ENCODE results near the gene PBLD. TPM values are rescaled to one million over a fixed set of nuclear protein-coding genes. Genes with fewer than 3 reads are reported as not detected.

The PBLD gene
- total RNA-seq, 1 donor from 2014 or later, result 6.9 TPM

- TF ChIP-seq CTCF (conservative IDR thresholded peaks at IDR 0.05), result no peak
- Mint-ChIP-seq H3K9me3 (no peaks in the 10 kb centered on the region), H3K4me3 (no peak overlapping the region), H3K36me3 (no peaks in the 10 kb centered on the region), H3K4me1 (ENCODE audit: unreplicated experiment) (no peaks in the 10 kb centered on the region), H3K27me3 (no peaks in the 10 kb centered on the region), H3K27ac (no peak overlapping the region)
- DNase-seq (ENCODE audit: extremely low spot score, unreplicated experiment), result no peak
These were observed 90.7 kb downstream of the PBLD start for GRCh38 chr10:68242051-68242450.

DNA sequence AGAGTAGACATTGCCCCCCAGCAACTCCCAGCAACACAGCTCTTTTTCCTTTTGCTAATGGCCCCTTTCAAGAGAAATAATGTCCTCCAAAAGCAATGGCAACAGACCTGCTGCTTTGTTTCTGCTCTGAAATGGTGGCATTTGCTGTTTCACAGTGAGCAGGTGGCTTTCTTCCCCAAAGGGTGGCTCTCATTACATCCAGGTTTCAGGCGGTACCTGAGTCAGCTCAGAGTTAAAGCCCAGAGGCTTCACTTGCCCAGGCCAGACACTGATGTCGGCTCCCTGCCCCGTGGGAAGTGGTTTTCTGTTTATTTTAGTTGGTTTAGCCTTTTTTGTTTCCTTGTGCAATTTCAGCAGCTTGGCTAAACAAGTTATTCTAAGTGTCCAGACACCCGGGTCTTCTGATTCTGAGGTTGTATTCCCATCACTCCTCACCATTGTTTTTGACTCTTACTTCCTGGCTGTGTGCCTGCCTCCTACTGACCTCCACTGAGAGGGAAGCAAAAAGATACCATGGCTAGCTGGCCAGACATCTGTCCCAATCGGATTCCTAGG lies 93.1 kb downstream of the PBLD start:
- Mint-ChIP-seq H3K9me3 (no peaks in the 10 kb centered on the region), H3K27ac (no peak overlapping the region), H3K4me3 (no peak overlapping the region), H3K27me3 (no peaks in the 10 kb centered on the region), H3K4me1 (ENCODE audit: unreplicated experiment) (no peaks in the 10 kb centered on the region), H3K36me3 (no peaks in the 10 kb centered on the region)
- no peak for TF ChIP-seq CTCF (conservative IDR thresholded peaks at IDR 0.05)
- DNase-seq (ENCODE audit: extremely low spot score, unreplicated experiment), result no peak

DNA sequence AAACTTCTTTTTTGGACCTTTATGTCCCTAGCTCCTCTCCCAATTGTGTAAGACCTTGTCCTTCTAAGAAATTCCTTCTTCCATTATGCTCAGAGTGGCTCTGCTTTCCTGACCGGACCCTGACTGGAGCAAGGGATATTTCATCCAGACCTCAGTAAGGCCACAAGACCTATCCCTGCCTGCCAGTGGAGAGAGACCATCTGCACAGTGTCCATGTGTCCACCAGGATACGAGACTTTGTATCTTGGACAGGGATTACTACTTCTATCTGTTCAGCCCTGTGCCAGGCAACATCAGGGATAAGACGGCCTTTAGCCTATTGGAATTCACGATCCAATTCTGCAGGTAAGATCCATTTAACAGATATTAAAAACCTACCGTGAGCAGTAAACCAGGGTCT lies 93.7 kb downstream of the PBLD start:
- DNase-seq (ENCODE audit: extremely low spot score, unreplicated experiment), result no peak

GRCh38 chr10:68238371-68238770 lies 94.4 kb downstream of the PBLD start:
- Mint-ChIP-seq H3K9me3 (no peaks in the 10 kb centered on the region), H3K4me3 (no peak overlapping the region), H3K36me3 (no peaks in the 10 kb centered on the region), H3K27ac (no peak overlapping the region), H3K4me1 (ENCODE audit: unreplicated experiment) (no peaks in the 10 kb centered on the region), H3K27me3 (peaks cover 7% of the 10 kb centered on the region)
- TF ChIP-seq CTCF (conservative IDR thresholded peaks at IDR 0.05), result no peak
- no peak for DNase-seq (ENCODE audit: extremely low spot score, unreplicated experiment)

More for the DNA sequence above, 93.7 kb downstream of the PBLD start:
- H3K27me3 Mint-ChIP-seq, result peaks cover under 1% of the 10 kb centered on the region
- no peak for TF ChIP-seq CTCF (conservative IDR thresholded peaks at IDR 0.05)
- no peaks in the 10 kb centered on the region for H3K9me3 Mint-ChIP-seq
- no peaks in the 10 kb centered on the region for H3K36me3 Mint-ChIP-seq
- no peak overlapping the region for H3K4me3 Mint-ChIP-seq
- H3K27ac Mint-ChIP-seq, result no peak overlapping the region
- H3K4me1 Mint-ChIP-seq (ENCODE audit: unreplicated experiment), result no peaks in the 10 kb centered on the region

DNA sequence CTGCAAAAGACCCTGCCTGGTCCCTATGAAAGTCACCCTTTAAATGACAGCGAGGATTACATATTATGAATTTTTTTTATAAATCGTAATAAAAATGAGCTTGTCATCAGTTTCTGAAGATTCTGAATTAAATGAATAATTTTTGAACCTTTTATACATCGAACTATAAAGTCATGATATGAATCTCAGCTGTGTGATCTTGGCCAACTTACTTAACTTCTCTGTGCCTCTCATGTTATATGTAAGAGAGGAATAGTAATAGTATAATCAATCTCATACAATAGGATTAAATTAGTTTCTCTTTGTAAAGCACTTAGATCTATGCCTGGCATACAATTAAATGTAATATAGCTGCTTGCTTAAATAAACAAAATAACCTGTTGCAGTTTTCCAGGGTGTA lies 95.6 kb downstream of the PBLD start:
- Mint-ChIP-seq H3K4me3 (no peak overlapping the region), H3K36me3 (no peaks in the 10 kb centered on the region), H3K27me3 (peaks cover 15% of the 10 kb centered on the region), H3K4me1 (ENCODE audit: unreplicated experiment) (no peaks in the 10 kb centered on the region), H3K9me3 (no peaks in the 10 kb centered on the region), H3K27ac (no peak overlapping the region)
- DNase-seq (ENCODE audit: extremely low spot score, unreplicated experiment), result no peak
- TF ChIP-seq CTCF (conservative IDR thresholded peaks at IDR 0.05), result no peak

GRCh38 chr10:68235581-68235980 lies 97.1 kb downstream of the PBLD start:
- no peaks in the 10 kb centered on the region for H3K36me3 Mint-ChIP-seq
- no peak overlapping the region for H3K27ac Mint-ChIP-seq
- peaks cover 24% of the 10 kb centered on the region for H3K27me3 Mint-ChIP-seq
- no peaks in the 10 kb centered on the region for H3K9me3 Mint-ChIP-seq
- DNase-seq (ENCODE audit: extremely low spot score, unreplicated experiment), result no peak
- no peak overlapping the region for H3K4me3 Mint-ChIP-seq
- H3K4me1 Mint-ChIP-seq (ENCODE audit: unreplicated experiment), result peaks cover 9% of the 10 kb centered on the region
- no peak for TF ChIP-seq CTCF (conservative IDR thresholded peaks at IDR 0.05)

Measured in type B pancreatic cell (in vitro differentiated cells).